Erythroblast (primary cell): ENCODE data around the gene RAPGEF2.

Source experiments
- GATA1 ChIP-seq: IDR thresholded peaks from 2 replicates; pipeline ENCODE4 v1.6.1; 2011; ENCODE audit warnings: low read depth, mild to moderate bottlenecking, control low read depth, low read length, moderate library complexity
- POLR2A ChIP-seq: IDR thresholded peaks from 2 replicates; pipeline ENCODE4 v1.6.1; 2011; ENCODE audit warnings: mild to moderate bottlenecking, low read length

- TF ChIP-seq POLR2A (no peak), GATA1 (no peak)
Measured at GRCh38 chr4:159174645-159175084, 71.8 kb downstream of the RAPGEF2 start.
